Fibroblast of skin of left quadriceps (primary cell): ENCODE results near the gene CYP2C8.
"Not testable (repeated sequence)": the region's sequence is repeated elsewhere in the genome, so short reads cannot be mapped to it uniquely, and the experiment has no call there.

Experiments
- DNase-seq, 2 experiments: peaks; one replicate each; pipeline ENCODE4 v3.0.0-alpha.2; 2013; ENCODE audit warnings: low read depth in 2 of 2

CYP2C8 gene

GRCh38 chr10:95069286-95069685 lies at the start of gene CYP2C8:
CYP2C8 (minus strand) TSS chr10:95069497; CDS start chr10:95069402, 95 bp downstream.
- DNase-seq = no peak

DNA sequence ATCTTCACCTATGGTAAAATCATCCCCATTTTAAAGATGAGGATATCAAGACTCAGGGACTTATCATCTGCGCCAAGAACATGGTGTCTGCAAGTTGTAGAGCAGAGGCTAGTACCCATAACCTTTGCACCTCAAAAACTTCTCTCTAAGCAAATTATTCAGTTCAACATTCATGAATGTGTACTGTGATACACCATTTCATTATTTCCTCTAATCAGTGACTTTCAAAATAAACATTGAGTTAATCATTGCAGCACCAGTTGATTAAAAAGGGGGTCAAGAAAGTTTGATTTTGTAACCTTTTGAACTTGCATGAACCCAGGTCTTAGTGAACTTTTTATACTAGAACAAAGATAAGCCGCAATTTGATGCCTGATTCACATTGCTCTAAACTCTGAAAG lies 47.6 kb upstream of the CYP2C8 start:
- no peak for DNase-seq

DNA sequence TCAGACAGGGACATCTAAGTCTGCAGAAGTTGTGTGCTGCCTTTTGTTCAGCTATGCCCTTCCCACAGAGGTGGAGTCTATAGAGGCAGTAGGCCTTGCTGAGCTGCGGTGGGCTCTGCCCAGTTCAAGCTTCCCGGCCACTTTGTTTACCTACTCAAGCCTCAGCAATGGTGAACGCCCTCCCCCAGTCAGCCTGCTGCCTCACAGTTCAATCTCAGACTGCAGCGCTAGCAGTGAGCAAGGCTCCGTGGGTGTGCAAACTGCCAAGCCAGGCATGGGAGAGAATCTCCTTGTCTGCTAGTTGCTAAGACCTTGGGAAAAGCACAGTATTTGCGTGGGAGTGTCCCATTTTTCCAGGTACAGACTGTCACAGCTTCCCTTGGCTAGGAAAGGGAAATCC lies 41.5 kb upstream of the CYP2C8 start:
- not testable (repeated sequence) for DNase-seq

- no peak for DNase-seq
These were observed 28.5 kb upstream of the CYP2C8 start for GRCh38 chr10:95097805-95098204.

- no peak for DNase-seq
These were observed 26.8 kb upstream of the CYP2C8 start for GRCh38 chr10:95096143-95096542.

GRCh38 chr10:95079626-95080025 lies 10.3 kb upstream of the CYP2C8 start:
- not testable (repeated sequence) for DNase-seq

GRCh38 chr10:95077556-95077955 lies 8.3 kb upstream of the CYP2C8 start:
- no peak for DNase-seq

DNA sequence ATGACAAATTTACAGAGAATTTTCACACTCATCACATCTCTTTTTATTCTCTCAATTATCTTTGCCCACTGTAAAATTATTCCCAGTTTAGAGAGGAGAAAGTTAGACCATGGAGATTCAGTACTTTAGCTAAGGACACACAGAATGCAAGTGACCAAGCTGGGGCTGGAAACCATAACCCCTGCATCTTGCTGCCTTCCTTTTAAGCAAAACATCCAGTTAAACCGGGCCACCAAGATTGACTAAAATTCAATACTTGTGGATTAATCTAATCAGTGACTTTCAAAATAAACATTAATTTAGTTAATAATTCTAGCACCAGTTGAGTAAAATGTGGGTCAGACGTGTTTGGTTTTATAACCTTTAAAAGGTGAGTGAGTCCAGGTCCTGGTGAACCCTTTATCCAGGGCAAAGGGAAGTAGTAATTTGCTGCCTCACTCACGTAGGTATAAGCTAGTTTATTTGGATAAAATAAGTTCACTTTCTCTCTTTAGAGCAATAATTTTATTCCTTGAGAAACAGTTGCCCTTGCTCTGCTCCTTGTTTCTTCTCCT lies 1.9 kb upstream of the CYP2C8 start:
- no peak for DNase-seq

DNA sequence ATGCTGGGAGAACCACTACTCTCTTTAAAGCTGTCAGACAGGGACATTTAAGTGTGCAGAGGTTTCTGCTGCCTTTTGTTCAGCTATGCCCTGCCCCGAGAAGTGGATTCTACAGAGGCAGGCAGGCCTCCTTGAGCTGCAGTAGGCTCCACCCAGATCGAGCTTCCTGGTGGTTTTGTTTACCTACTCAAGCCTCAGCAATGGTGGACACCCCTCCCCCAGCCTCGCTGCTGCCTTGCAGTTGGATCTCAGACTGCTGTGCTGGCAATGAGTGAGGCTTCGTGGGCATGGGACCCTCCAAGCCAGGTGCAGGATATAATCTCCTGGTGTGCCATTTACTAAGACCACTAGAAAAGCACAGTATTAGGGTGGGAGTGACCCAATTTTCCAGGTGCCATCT lies 5.2 kb downstream of the CYP2C8 start:
- DNase-seq = not testable (repeated sequence)

DNA sequence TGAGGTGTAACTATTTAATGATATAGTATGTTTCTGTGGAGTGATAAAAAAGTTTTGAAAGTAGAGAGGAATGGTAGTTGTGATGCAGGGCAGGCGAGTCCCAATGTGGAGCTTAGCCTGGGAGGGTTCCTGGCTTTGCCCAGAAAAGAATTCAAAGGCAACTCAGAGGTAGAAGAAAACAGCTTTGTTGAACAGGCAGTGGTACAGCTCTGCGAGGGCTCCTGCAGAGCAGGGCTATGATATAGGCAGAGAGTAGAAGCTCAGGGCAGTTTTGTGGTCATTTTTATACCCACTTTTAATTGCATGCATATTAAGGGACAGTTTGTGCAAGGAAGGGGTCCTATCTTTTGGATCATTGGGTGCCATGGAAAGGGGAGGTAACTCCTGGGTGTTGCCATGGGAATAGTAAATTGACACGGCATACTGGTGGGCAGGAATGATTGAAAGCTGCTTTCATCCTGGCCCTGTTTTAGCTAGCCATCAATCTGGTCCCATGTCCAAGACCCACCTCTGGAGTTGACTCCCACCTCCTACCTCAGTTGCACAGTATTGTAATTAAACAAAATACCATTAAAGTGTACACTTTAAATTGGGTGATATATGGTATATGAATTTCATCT lies 12.4 kb downstream of the CYP2C8 start:
- DNase-seq = no peak

GRCh38 chr10:95049919-95050318 lies 19.4 kb downstream of the CYP2C8 start:
- no peak for DNase-seq

DNA sequence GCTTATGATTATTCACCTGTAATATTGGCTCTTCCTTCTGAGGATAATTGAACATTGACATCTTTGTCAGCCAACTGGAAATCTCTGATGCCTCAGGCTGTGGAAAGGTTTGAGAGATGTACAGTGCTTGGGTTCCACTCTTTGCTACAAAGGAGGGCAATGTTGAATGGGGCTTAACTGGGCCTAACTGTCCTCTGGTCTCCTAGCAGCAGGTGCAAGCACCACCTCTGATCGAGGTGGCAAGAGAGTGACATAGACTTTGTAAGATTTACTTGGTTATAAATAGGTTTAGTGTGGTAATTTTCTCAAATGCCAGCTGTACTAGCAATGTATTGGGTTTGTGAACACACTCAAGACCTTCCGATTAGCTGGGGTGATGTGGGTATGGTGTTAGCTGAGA lies 21.1 kb downstream of the CYP2C8 start:
- no peak for DNase-seq

GRCh38 chr10:95039281-95039680 lies 30.0 kb downstream of the CYP2C8 start:
- no peak for DNase-seq

DNA sequence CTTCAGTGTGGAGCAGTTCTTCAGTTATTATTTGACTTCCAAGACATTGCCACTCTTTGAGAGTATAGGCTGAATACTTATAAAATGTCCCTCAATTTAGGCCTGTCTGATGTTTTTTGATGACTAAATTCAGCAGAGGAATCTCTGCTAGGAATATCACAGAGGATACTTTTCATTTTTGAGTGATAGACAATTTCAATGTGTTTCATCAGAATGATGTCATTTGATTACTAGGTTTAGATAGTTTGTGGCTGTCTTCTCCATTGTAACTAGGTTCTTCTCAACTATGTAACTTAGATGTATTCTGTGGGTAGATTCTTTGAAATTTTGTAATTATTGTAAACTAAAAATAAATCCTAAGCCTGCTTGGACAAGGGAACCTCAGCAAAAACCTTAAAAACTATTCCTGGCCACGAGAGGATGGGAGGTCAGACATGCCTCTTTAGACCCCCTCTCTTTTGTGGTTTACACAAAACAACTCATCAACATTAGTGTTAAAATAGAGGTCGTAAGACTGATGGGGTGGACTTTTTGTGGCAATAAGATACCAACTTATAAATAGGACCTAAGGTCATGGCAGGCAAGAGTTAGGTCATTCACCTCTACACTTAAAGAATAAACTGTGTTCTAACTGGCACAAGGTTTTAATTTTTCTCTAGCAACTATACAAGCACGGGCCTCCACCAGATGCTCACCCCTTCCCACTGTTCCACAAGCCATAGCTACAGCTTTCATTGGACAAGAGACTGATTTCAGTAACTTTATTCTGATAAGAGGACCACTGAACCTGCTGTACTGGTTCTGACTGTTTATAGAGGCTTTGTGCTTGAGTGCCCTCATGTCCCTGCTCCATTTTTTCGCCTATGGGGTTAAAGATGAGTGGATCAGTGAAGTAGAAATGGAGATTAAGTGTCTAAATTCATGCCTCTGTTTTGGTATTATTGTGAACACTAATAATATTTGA lies 33.7 kb downstream of the CYP2C8 start:
- DNase-seq = no peak

DNA sequence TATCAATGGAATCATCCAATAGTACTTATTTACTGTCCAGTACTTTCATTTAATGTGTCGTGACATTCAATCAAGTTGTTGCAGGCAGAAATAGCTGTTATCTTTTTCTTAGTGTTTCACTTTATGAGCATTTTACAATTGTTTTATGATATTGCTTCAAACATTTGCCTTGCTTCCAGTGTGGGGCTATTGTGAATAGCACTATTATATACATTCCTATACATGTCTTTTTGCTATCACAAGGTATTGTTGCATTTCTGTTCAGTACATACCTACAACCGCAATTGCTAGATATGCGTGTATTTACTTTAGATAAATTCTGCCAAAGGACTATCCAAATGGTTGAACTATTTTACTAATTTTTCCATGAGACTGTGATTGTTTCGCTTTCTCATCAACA lies 34.9 kb downstream of the CYP2C8 start:
- DNase-seq = no peak

GRCh38 chr10:95031656-95032055 lies 37.6 kb downstream of the CYP2C8 start:
- no peak for DNase-seq

- DNase-seq = no peak
These were observed 42.8 kb downstream of the CYP2C8 start for GRCh38 chr10:95026461-95026860.

GRCh38 chr10:94997741-94998174 lies 71.5 kb downstream of the CYP2C8 start:
- DNase-seq = no peak

DNA sequence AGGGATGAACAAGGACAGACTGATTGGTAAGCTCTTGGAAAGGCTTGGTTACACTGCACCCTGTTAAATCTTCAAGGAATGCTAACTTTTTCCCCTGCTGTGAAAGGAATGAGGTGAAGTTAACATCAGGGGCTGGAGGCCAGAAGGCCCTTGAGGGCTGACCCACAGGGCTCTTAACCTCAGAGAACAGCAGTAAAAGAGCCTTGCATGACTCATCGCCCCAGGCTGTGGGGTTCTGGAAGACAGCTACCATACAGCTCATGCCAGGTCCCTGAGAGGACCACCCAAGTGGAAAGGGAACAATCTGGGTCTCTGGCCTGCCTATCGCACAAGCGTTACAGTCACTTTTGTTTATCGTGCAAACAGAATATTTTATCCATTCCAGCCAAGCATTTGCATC lies 76.5 kb downstream of the CYP2C8 start:
- no peak for DNase-seq

GRCh38 chr10:94991243-94991888 lies 77.9 kb downstream of the CYP2C8 start:
- no peak for DNase-seq

- no peak for DNase-seq
These were observed 80.1 kb downstream of the CYP2C8 start for GRCh38 chr10:94989192-94989591.
